HL-60 (cell line): ENCODE measurements around the gene STN1.
A peak's percentile ranks its signal among the peaks of the same experiment; 100 is the strongest.

Experiments
- DNase-seq, 2 experiments: peaks; one replicate each; pipeline ENCODE4 v3.0.0-alpha.2; 2010 to 2020; ENCODE audit warnings: low read depth in 1 of 2, low spot score in 1 of 2
- H3K27ac ChIP-seq: fragments of 250-450 bp; sonication (Bioruptor Pico); replicated peaks from 2 replicates; pipeline ENCODE4 v1.5.1; 2020; ENCODE audit warnings: mild to moderate bottlenecking, moderate library complexity
- H3K27me3 ChIP-seq: fragments of 250-450 bp; sonication (Bioruptor Pico); 2 replicates; pipeline ENCODE4 v1.5.1; 2021; ENCODE audit warnings: mild to moderate bottlenecking, moderate library complexity; ENCODE audit not compliant: insufficient read depth, poor library complexity, severe bottlenecking
- H3K4me3 ChIP-seq: replicated peaks from 2 replicates; pipeline ENCODE4 v1.5.1; 2011; ENCODE audit warnings: mild to moderate bottlenecking, control low read depth, low read length; ENCODE audit not compliant: insufficient read depth
- GABPA ChIP-seq: IDR thresholded peaks from 2 replicates; pipeline ENCODE4 v1.6.1; 2012; ENCODE audit warnings: low read depth
- POLR2AphosphoS5 ChIP-seq: IDR thresholded peaks from 2 replicates; pipeline ENCODE4 v1.6.1; 2012; ENCODE audit warnings: low read depth
- REST ChIP-seq: IDR thresholded peaks from 2 replicates; pipeline ENCODE4 v1.6.1; 2012; ENCODE audit warnings: low read depth; ENCODE audit not compliant: insufficient replicate concordance
- SPI1 ChIP-seq: IDR thresholded peaks from 2 replicates; pipeline ENCODE4 v1.6.1; 2012; ENCODE audit warnings: low read depth, mild to moderate bottlenecking, borderline replicate concordance
- TF ChIP-seq, protein P1 (sequence below): IDR thresholded peaks from one replicate; pipeline ENCODE4 v1.5.1; 2011; ENCODE audit warnings: low read length, control low read depth, inconsistent platforms; ENCODE audit not compliant: insufficient read depth

The STN1 gene

DNA sequence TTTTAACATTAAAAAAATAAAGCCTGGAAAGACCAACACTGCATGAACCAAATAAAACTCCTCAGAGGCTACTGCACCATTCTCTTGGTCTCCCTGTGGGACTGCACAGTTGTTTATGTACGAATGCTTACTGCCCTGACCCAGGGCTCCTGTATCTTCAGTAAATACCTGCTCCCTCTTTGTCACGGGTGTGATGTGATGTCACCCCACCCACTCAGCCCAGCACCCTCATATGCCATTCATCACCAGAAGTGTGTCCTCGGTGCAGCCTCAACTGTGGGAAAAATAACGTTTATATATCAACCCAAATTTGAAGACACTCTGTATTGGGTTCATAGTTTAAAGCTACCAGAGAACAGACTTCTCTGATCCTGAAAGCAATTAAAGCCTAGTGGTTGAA, 48.6 kb downstream of the STN1 start:
- Histone ChIP-seq H3K27ac (no peak overlapping the region), H3K4me3 (no peak overlapping the region), H3K27me3 (no peaks in the 10 kb centered on the region)
- no peak for DNase-seq
- TF ChIP-seq REST (no peak), POLR2AphosphoS5 (no peak), GABPA (no peak), SPI1 (no peak)
- TF ChIP-seq, protein P1, sequence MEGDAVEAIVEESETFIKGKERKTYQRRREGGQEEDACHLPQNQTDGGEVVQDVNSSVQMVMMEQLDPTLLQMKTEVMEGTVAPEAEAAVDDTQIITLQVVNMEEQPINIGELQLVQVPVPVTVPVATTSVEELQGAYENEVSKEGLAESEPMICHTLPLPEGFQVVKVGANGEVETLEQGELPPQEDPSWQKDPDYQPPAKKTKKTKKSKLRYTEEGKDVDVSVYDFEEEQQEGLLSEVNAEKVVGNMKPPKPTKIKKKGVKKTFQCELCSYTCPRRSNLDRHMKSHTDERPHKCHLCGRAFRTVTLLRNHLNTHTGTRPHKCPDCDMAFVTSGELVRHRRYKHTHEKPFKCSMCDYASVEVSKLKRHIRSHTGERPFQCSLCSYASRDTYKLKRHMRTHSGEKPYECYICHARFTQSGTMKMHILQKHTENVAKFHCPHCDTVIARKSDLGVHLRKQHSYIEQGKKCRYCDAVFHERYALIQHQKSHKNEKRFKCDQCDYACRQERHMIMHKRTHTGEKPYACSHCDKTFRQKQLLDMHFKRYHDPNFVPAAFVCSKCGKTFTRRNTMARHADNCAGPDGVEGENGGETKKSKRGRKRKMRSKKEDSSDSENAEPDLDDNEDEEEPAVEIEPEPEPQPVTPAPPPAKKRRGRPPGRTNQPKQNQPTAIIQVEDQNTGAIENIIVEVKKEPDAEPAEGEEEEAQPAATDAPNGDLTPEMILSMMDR = no peak

GRCh38 chr10:103868200-103868599, 49.8 kb downstream of the STN1 start:
- TF ChIP-seq SPI1 (no peak), REST (no peak), GABPA (no peak)
- TF ChIP-seq, protein P1 = no peak
- Histone ChIP-seq H3K27me3 (no peaks in the 10 kb centered on the region), H3K27ac (no peak overlapping the region), H3K4me3 (no peak overlapping the region)
- no peak for DNase-seq

DNA sequence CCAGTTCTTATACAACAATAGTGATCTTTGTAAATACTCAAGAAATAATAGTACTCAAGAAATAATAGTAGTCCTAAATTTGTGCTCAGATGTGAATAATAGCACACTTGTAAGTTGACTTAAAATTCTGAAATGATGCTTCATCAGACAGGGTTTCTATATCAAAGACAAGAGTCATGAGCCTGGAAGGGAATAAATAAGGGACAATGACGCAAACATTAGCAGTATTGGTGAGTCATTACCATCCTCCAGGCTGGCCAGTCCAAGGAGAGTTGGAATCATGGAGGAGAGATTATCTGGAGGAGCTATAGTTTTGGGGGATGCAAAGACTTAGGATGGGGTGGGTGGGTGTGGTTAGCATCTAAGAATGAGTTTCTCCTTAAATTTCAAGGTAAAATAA, 56.5 kb downstream of the STN1 start:
- Histone ChIP-seq H3K27me3 (no peaks in the 10 kb centered on the region), H3K4me3 (no peak overlapping the region), H3K27ac (no peak overlapping the region)
- TF ChIP-seq GABPA = no peak
- TF ChIP-seq SPI1 = no peak
- no peak for DNase-seq

DNA sequence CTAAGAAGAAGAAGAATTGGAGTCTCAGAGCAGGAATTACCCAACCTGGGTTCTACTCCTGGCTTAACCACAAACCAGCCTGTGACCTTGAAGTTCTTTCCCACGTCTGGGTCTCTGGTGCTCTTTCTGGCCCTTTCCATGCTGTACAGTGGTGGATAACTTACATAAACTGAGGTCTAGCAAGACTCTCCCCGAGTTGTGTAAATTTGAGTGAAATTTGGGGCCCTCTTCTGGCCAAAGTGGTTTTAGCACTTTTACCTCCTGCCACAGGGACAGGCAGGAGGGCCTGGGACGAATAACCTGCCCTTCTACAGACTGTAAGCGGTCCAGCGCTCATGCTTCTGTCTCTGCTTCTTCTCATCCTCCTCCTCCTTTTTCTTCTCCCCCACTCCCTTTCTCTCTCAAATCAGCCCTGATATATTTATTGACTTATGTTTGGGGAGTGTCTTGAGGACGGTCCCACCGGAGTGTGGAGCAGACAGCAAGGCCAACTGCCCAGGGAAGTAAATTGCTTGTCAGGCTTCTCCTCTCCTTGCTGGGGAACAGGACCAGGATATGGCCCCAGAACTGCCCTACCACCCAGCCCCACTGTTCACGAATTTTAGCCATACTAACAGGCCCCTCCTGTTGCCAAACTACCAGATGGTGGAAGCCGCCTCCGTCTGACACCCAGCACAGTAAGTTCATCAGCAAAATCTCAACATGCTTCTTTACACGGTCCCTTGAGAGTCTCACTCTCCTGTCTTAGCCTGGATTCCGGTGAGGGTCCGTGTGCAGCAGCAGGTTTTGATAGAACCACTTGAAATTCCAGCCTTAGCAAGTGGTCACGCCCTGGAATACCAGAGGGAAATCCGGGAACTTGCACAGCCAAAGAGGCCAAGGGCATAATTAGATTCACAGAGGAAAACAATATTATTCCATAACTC, 58.6 kb downstream of the STN1 start:
- Histone ChIP-seq H3K27ac (no peak overlapping the region), H3K4me3 (no peak overlapping the region), H3K27me3 (no peaks in the 10 kb centered on the region)
- peak; percentile 36 to 69 for DNase-seq
- TF ChIP-seq GABPA = no peak
- TF ChIP-seq, protein P1 = peak; percentile 37
- TF ChIP-seq POLR2AphosphoS5 = no peak
- no peak for TF ChIP-seq SPI1
